Lung (tissue), 16 donors: ENCODE data around the gene DDX1. TPM values are rescaled to one million over a fixed set of nuclear protein-coding genes. Genes with fewer than 3 reads are reported as not detected.
"Not testable (repeated sequence)": the region's sequence is repeated elsewhere in the genome, so short reads cannot be mapped to it uniquely, and the experiment has no call there.

Source experiments
- ATAC-seq: fragments of 200-7000 bp; cut with Tn5 transposase; one replicate; pipeline ENCODE4 v1.9.1; 2020; ENCODE audit warnings: moderate number of reproducible peaks; ENCODE audit not compliant: insufficient read depth, low FRiP score
- DNase-seq, 3 donors: peaks; one replicate each; pipeline ENCODE4 v3.0.0-alpha.2; 2013 to 2017
- H3K27ac ChIP-seq, 2 donors: one replicate each; pipeline ENCODE4 v1.5.1; 2013; ENCODE audit warnings: mild to moderate bottlenecking in 2 of 2, moderate library complexity in 2 of 2, control low read depth in 1 of 2, inconsistent platforms in 1 of 2, low read depth in 1 of 2, low read length in 1 of 2
- H3K27me3 ChIP-seq, 3 donors: one replicate each; pipeline ENCODE4 v1.5.1; 2013; ENCODE audit warnings: low read length in 2 of 3; ENCODE audit not compliant: control insufficient read depth in 3 of 3, insufficient read depth in 3 of 3
- H3K36me3 ChIP-seq, 4 donors: one replicate each; pipeline ENCODE4 v1.5.1; 2013; ENCODE audit warnings: low read length in 4 of 4, mild to moderate bottlenecking in 1 of 4, moderate library complexity in 1 of 4; ENCODE audit not compliant: control insufficient read depth in 4 of 4, insufficient read depth in 4 of 4
- H3K4me1 ChIP-seq, 5 donors: one replicate each; pipeline ENCODE4 v1.5.1; 2013; ENCODE audit warnings: low read length in 5 of 5, mild to moderate bottlenecking in 2 of 5, moderate library complexity in 1 of 5; ENCODE audit not compliant: control insufficient read depth in 5 of 5, insufficient read depth in 5 of 5
- H3K4me3 ChIP-seq: one replicate; pipeline ENCODE4 v1.5.1; 2013; ENCODE audit warnings: mild to moderate bottlenecking, control low read depth, moderate library complexity
- H3K9ac ChIP-seq, 2 donors: one replicate each; pipeline ENCODE4 v1.5.1; 2013; ENCODE audit warnings: low read length in 2 of 2, control low read depth in 1 of 2; ENCODE audit not compliant: insufficient read depth in 1 of 2
- H3K9me3 ChIP-seq, 4 donors: one replicate each; pipeline ENCODE4 v1.5.1; 2013; ENCODE audit warnings: low read length in 3 of 4, mild to moderate bottlenecking in 1 of 4, moderate library complexity in 1 of 4; ENCODE audit not compliant: control insufficient read depth in 4 of 4, insufficient read depth in 3 of 4
- CTCF ChIP-seq: IDR thresholded peaks from 2 replicates; pipeline ENCODE4 v1.5.1; 2012; ENCODE audit warnings: mild to moderate bottlenecking; ENCODE audit errors: control extremely low read depth, extremely low read depth
- WGBS, 2 donors: extraction: QIAGEN DNeasy Blood & Tissue Kit; methylation state at CpG; one replicate each; pipeline ENCODE4 v1.1.7; 2013; 5-methylcytosine and 5-hydroxymethylcytosine counted together
- long read RNA-seq, 5 donors: transcript quantifications; one replicate each; lab custom pipeline, GENCODE V29; 2026
- polyA plus RNA-seq, 2 donors: library from polyadenylated mRNA; stranded (reverse); fragments of 200-250 nt; gene quantifications; one replicate each; pipeline ENCODE4 v1.2.1, GENCODE V29; 2013
- total RNA-seq, 2 donors: library from RNA; depleted of rRNA in 1 of 2; stranded (reverse); fragments of >200 nt in 1 of 2; gene quantifications; one replicate each; pipeline ENCODE4 v1.2.1, GENCODE V29; 2014 to 2021
- donor health status: control.
- donor health status: control.
- donor health status: Bipolar disorder and iron deficiency.
- donor health status: healthy.
- donor health status: DM: yes; HTN: yes; CAD: no.

Gene DDX1
- total RNA-seq (10 to 100 TPM; 62.3 to 85.2 TPM), polyA plus RNA-seq (10 to 100 TPM; 53.7 to 58.8 TPM)
- long read RNA-seq, donor 1, transcript DDX1-201 (26 exons, 2,739 nt), result major isoform, 16 of 71 reads
- long read RNA-seq, donor 1, partial matches to known transcripts, result 54 of 71 reads
- long read RNA-seq, donor 1, other reads (novel, unspliced or antisense), result 0 of 71 reads
- long read RNA-seq, donor 2, partial matches to known transcripts, result 5 of 6 reads
- long read RNA-seq, donor 2, other reads (novel, unspliced or antisense), result 0 of 6 reads
- long read RNA-seq, donor 3, partial matches to known transcripts, result 16 of 18 reads
- long read RNA-seq, donor 3, other reads (novel, unspliced or antisense), result 0 of 18 reads
- long read RNA-seq, donor 4, partial matches to known transcripts, result 16 of 18 reads
- long read RNA-seq, donor 4, other reads (novel, unspliced or antisense), result 0 of 18 reads
- long read RNA-seq, donor 5, transcript DDX1-201 (26 exons, 2,739 nt), result major isoform, 8 of 51 reads
- long read RNA-seq, donor 5, partial matches to known transcripts, result 42 of 51 reads
- long read RNA-seq, donor 5, other reads (novel, unspliced or antisense), result 0 of 51 reads

- 0% methylated on average over 63 to 68 of the region's 68 CpGs for WGBS, 2 donors
- peak; percentile 99 for ATAC-seq
- peak within 1 kb of the TSS; percentile 87 to 99 for H3K9ac ChIP-seq
Observed at GRCh38 chr2:15591692-15592463, at the start of gene DDX1. Gene DDX1 (plus strand): TSS chr2:15591868. CDS start chr2:15591934, 66 bp downstream.

GRCh38 chr2:15542269-15542668 is 49.4 kb upstream of the DDX1 start:
- not testable (repeated sequence) for H3K4me3 ChIP-seq, H3K9ac ChIP-seq, H3K27ac ChIP-seq, H3K4me1 ChIP-seq, ATAC-seq, H3K27me3 ChIP-seq, DNase-seq, H3K36me3 ChIP-seq, H3K9me3 ChIP-seq
- 68 to 79% methylated on average over 2 to 3 of the region's 6 CpGs for WGBS, 2 donors

More at GRCh38 chr2:15591692-15592463, at the start of gene DDX1:
- peak within 1 kb of the TSS; percentile 91 to 98 for H3K27ac ChIP-seq
- H3K27me3 ChIP-seq, result no peaks in the 10 kb centered on the region
- H3K4me1 ChIP-seq, result peaks cover 0 to 14% (median 8%) of the 10 kb centered on the region in 5 donors
- peaks cover 0 to 19% (median 13%) of the 10 kb centered on the region in 4 donors for H3K36me3 ChIP-seq
- DNase-seq, result peak; percentile 89 to 92 (median 90)
- peak within 1 kb of the TSS; percentile 97 for H3K4me3 ChIP-seq
- TF ChIP-seq CTCF, result no peak
- no peaks in the 10 kb centered on the region for H3K9me3 ChIP-seq

- Histone ChIP-seq H3K36me3 (peaks cover 0 to 3% (median 0%) of the 10 kb centered on the region in 4 donors), H3K27me3 (no peaks in the 10 kb centered on the region), H3K27ac (no peak overlapping the region), H3K9ac (no peak overlapping the region), H3K4me1 (peaks cover 0 to 8% (median 0%) of the 10 kb centered on the region in 5 donors), H3K9me3 (no peaks in the 10 kb centered on the region), H3K4me3 (no peak overlapping the region)
- ATAC-seq (no peak), DNase-seq (no peak)
- no peak for TF ChIP-seq CTCF
- 89 to 93% methylated on average over 3 of the region's 3 CpGs for WGBS, 2 donors
Observed at GRCh38 chr2:15543053-15543452, 48.6 kb upstream of the DDX1 start.

- TF ChIP-seq CTCF, result no peak
- Histone ChIP-seq H3K27me3 (no peaks in the 10 kb centered on the region), H3K4me3 (no peak overlapping the region), H3K4me1 (peaks cover 0 to 8% (median 0%) of the 10 kb centered on the region in 5 donors), H3K27ac (no peak overlapping the region), H3K9me3 (no peaks in the 10 kb centered on the region), H3K36me3 (peaks cover 0 to 5% (median 0%) of the 10 kb centered on the region in 4 donors), H3K9ac (no peak overlapping the region)
- WGBS, 2 donors, result 95 to 96% methylated on average over 6 of the region's 6 CpGs
- DNase-seq, result no peak
- no peak for ATAC-seq
Observed at GRCh38 chr2:15543541-15543940, 48.1 kb upstream of the DDX1 start.
